HG03432 (cell line): ENCODE data around the gene CNGA1.

Source experiments
- ATAC-seq: cut with Tn5 transposase; IDR thresholded peaks from one replicate; pipeline ENCODE4 v1.9.1; 2021; ENCODE audit warnings: mild to moderate bottlenecking, moderate library complexity; ENCODE audit not compliant: unreplicated experiment

The CNGA1 gene

GRCh38 chr4:48016141-48017107 lies at the start of gene CNGA1, which contains the start of gene NIPAL1:
Gene CNGA1 (minus strand): TSS chr4:48016681. CDS start chr4:47952689, 63,992 bp downstream.
Gene NIPAL1 (plus strand): TSS chr4:48016772. CDS start chr4:48016840, 68 bp downstream.
- peak; percentile 96 for ATAC-seq

DNA sequence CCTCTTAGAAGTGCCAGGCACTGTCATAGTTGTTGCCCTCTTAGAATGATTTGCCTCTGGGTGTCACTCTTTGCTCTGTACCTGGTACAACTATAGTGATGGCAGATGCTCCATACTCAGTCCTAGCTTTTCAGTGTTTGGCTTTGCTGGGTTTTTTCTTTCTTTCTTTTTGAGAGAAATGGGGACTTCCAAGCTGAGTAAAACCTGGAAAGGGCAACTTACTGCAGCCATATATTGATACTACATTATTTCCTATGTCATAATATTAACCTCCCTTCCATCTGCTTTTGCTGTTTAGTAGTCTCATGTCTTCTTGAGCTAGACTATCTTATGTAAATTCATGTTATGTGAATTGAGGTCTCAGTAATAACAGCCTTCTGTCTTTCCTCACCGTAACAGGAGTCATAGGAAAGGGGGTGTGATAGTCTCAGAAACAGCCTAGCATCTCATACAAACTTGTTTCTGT lies 49.1 kb upstream of the CNGA1 start:
- ATAC-seq, result peak; percentile 84

GRCh38 chr4:48064349-48064748 lies 47.9 kb upstream of the CNGA1 start:
- ATAC-seq, result peak; percentile 36

DNA sequence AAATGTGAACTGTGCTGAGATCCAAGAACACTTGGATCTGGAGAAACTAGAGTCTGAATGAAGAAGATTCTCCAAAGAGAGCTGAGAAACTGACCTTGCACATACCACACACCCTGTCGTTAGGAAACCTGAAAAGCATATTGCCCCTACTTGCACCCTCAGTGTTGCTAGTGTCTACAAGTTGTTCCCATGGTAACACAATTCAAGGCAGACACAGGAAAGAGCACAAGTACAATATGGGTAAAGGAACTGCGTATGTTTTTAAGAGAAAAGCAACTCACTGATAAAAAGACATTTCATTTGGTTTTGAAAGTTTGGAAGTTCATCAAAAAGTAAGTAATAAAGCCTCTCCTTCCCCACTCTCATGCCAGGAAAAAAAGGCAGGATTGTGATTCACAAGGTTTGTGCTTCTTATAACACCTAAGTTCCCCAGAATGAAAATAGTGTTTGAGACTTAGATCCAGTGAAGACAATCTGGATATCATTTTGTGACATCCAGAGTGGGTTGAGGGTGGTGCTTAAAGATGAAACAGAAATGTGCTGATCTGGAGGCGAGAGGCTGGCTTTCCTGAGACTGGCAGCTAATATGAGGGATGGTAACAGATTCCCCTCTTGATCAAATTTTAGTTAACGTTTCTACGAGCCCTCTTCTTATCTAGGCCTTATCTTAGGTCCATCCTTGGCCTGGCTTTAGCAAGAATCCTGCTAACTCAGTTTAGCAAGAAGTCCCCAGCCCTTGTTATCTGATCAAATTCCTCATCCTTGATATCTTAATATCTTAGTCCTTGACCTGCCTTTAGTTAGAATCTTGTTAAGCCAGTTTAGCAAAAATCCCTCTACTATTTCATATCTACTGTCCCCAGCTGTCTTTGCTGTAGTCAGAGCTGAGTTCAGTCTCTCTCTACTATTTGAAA lies 42.4 kb upstream of the CNGA1 start:
- no peak for ATAC-seq

DNA sequence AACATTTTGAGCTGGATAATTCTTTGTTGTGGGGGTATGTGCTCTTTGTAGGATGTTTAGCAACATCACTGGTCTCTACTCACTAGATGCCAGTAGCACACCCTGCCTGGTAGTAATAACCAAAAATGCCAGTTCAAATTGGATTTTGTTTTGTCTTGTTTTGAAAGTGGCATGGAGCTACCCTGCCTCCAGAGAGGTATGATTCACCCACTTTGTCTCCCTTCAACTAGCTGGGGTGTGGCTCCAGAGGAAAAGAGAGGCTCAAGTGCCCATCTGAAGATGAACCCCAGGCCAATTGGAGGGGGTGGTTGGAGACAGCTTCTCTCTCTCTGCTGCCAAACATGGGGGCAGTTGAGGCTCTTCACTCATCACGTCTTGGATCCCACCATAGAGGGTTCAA lies 34.6 kb upstream of the CNGA1 start:
- ATAC-seq, result no peak

- ATAC-seq, result no peak
Observed at GRCh38 chr4:48049483-48049882, 33.0 kb upstream of the CNGA1 start.

GRCh38 chr4:48047896-48048295 lies 31.4 kb upstream of the CNGA1 start:
- peak; percentile 19 for ATAC-seq

DNA sequence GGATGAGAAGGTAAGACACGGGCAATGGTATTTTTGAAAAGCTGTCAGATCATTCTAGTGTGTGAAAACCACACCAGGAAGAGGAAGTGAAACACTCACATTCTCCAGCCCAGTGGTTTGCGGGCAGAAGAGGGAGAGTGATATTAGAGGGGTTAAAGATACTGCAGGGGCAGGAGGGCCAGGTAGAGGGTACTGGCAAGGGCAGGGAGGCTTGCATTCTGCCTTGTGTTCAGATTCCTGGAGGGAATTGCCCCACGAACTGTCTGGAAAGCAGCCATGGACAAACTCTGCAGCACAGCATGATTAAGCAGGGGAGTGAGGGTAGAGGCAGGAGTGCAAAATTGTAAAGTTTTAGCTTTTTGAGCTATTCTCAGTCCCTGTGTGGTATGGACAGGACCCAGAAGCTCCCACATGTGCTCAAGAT lies 31.0 kb upstream of the CNGA1 start:
- peak; percentile 99 for ATAC-seq

GRCh38 chr4:48046059-48046458 lies 29.6 kb upstream of the CNGA1 start:
- ATAC-seq, result no peak

DNA sequence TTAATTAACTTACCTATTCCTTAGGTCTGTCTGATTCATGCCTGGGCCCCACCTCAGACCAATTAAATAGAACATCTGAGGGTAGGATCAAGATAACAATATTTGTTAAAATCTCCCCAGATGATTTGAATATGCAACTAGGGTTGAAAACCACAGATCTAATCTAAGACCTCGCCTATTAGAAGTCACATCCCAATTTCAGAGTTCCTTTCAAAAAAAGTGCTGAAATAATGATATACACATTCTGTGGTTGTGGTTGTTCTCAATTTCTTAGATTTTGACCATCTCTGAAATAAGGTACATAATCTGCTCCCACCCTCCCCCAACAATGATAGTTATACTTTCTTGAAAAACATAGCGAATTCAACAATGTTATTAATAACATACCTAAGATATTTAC lies 27.8 kb upstream of the CNGA1 start:
- ATAC-seq, result no peak

DNA sequence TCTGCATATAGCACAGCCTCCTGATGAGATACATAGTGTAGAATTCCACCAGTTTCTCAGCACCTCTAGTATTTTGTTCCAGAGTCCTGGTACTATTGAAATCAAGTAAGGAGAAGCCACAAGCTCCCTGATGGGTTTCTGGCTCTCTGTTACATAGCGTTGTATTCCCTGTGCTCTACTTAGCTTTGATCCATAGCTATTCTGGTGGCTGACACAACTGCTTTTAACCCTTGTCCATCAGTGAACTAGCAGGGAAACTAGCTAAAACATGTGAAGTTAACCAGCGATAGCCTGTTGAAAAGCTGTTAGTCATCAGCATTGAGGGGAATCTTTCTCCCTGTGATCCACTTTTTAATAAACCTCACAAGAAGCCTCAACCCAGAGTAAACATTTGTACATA lies 27.0 kb upstream of the CNGA1 start:
- no peak for ATAC-seq

GRCh38 chr4:48042979-48043461 lies 26.5 kb upstream of the CNGA1 start:
- ATAC-seq, result no peak

GRCh38 chr4:48041535-48042137 lies 25.2 kb upstream of the CNGA1 start:
- no peak for ATAC-seq

- no peak for ATAC-seq
Observed at GRCh38 chr4:48039561-48039960, 23.1 kb upstream of the CNGA1 start.

DNA sequence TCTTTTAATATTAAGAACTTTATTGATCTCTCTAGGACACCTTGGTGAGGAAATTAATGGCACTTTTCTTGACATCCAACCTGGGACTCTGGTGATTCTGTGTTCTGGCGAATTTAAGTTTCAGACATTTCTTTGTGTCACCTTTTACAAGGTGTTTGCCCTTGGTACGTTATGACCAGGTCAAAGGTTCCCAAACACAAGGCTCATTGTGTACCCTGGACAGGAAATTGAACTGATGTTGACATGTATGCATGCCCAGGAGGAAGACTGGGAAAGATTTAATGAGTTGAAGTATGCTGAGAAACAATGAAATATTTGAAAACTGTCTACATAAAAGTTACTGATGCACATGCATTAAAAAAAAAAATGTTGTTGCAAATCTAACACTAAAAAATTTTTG lies 22.2 kb upstream of the CNGA1 start:
- no peak for ATAC-seq

- no peak for ATAC-seq
Observed at GRCh38 chr4:48037117-48037462, 20.6 kb upstream of the CNGA1 start.

DNA sequence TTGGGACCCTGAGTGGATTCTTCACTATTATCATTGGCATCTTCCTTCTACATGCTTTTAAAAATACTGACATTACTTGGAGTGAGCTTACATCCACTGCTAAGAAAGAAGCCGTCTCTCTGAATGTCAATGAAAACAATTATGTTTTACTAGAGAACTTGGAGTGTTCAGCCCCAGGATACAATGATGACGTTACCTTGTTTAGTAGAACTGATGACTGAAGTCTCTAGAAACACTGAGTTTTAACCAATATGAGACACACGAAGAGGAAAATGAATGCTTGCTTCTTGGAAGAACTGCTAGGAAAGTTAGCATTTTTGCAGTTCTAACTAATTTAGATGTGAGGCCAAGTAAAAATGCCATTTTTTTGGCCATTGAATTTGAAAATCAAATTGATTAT lies 19.5 kb upstream of the CNGA1 start:
- no peak for ATAC-seq

GRCh38 chr4:48033825-48034413 lies 17.4 kb upstream of the CNGA1 start:
- ATAC-seq, result peak; percentile 36

DNA sequence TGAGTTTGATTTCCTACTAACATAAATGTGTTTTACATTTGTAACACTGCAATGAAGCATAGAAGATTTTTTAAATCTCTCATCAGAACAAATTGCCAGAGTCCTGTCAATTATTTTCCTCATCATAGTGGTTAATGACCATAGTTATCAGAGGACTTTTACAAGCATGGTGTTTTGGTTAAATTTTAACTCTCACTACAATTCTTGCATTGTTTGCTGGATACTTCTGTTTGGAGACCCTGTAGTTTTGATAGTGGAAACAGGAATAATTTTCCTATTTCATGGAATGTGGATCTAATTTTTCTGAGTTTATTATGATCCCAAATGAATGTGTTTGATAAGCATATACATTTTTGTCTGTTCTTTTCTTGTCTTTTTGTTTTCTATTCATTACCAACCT lies 16.9 kb upstream of the CNGA1 start:
- no peak for ATAC-seq

DNA sequence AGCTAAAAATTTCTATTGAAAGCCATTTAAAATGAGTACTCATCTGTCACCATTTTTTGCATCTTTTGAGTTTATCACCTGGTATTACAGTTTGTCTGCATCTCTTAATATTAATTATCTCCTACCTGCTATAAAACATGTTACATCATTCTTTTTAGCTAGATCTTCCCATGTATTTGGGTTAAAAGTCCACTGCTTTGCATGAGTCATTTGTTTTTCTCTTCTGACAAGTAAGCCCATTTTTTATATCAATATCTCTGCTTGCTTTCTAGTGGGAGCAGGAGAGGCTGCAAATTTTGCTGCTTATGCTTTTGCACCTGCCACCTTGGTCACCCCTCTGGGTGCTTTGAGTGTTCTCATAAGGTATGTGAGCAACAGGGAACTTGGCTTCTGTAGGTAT lies 16.2 kb upstream of the CNGA1 start:
- no peak for ATAC-seq
